HPDE6-E6E7 (cell line): Measurements from ENCODE around the gene BCAN.

Source experiments
- DNase-seq: peaks from one replicate; pipeline ENCODE4 v3.0.0; 2011; ENCODE audit warnings: missing footprints; ENCODE audit errors: extremely low spot score

BCAN gene

GRCh38 chr1:156662005-156662799 is 20.3 kb downstream of the BCAN start:
- DNase-seq = no peak

- no peak for DNase-seq
Observed at GRCh38 chr1:156662800-156663055, 20.8 kb downstream of the BCAN start.

- no peak for DNase-seq
Observed at GRCh38 chr1:156663178-156663577, 21.3 kb downstream of the BCAN start.

GRCh38 chr1:156664046-156664766 is 22.3 kb downstream of the BCAN start:
- DNase-seq = no peak

GRCh38 chr1:156664767-156665411 is 23.0 kb downstream of the BCAN start:
- no peak for DNase-seq

- no peak for DNase-seq
Observed at GRCh38 chr1:156665539-156665938, 23.6 kb downstream of the BCAN start.

- DNase-seq = no peak
Observed at GRCh38 chr1:156666862-156667609, 25.1 kb downstream of the BCAN start.

GRCh38 chr1:156667610-156667967 is 25.7 kb downstream of the BCAN start:
- no peak for DNase-seq

- DNase-seq = no peak
Observed at GRCh38 chr1:156667968-156668709, 26.2 kb downstream of the BCAN start.

- DNase-seq = no peak
Observed at GRCh38 chr1:156668801-156669637, 27.1 kb downstream of the BCAN start.

GRCh38 chr1:156669794-156670193 is 27.9 kb downstream of the BCAN start:
- no peak for DNase-seq

GRCh38 chr1:156670359-156670758 is 28.4 kb downstream of the BCAN start:
- no peak for DNase-seq

- no peak for DNase-seq
Observed at GRCh38 chr1:156670791-156671190, 28.9 kb downstream of the BCAN start.

GRCh38 chr1:156671804-156672203 is 29.9 kb downstream of the BCAN start:
- no peak for DNase-seq

GRCh38 chr1:156673387-156674121 is 31.6 kb downstream of the BCAN start:
- no peak for DNase-seq

- DNase-seq = no peak
Observed at GRCh38 chr1:156675210-156676113, 33.5 kb downstream of the BCAN start.

- DNase-seq = no peak
Observed at GRCh38 chr1:156676114-156676819, 34.4 kb downstream of the BCAN start.
